Adrenal gland (tissue), 12 donors: ENCODE data around the gene OR6Y1. TPM values are rescaled to one million over a fixed set of nuclear protein-coding genes. Genes with fewer than 3 reads are reported as not detected.

Experiments used
- DNase-seq, 7 donors: peaks; one replicate each; pipeline ENCODE4 v3.0.0-alpha.2; 2019 to 2020
- H3K27ac ChIP-seq, 5 donors: fragments of 200-600 bp; sonication (generic) in 4 of 5; 1 replicate in 3 of 5; 2 replicates in 2 of 5; pipeline versions ENCODE4 v1.5.1 to v1.8.0; 2016 to 2020; ENCODE audit warnings: mild to moderate bottlenecking in 1 of 5
- H3K27me3 ChIP-seq: fragments of 200-600 bp; 2 replicates; pipeline ENCODE4 v1.8.0; 2021
- H3K36me3 ChIP-seq, 2 donors: fragments of 200-600 bp; replicated peaks in 1 of 2; 1 replicate in 1 of 2; 2 replicates in 1 of 2; pipeline versions ENCODE4 v1.5.1 to v1.8.0; 2018 to 2022
- H3K4me1 ChIP-seq, 2 donors: fragments of 200-600 bp; replicated peaks in 1 of 2; 1 replicate in 1 of 2; 2 replicates in 1 of 2; pipeline versions ENCODE4 v1.5.1 to v1.8.0; 2018 to 2021
- H3K4me3 ChIP-seq, 4 donors: fragments of 200-600 bp; sonication (generic) in 3 of 4; one replicate each; pipeline ENCODE4 v1.5.1; 2016 to 2018
- H3K9me3 ChIP-seq, 3 donors: fragments of 200-600 bp; sonication (generic) in 1 of 3; replicated peaks in 1 of 3; 1 replicate in 2 of 3; 2 replicates in 1 of 3; pipeline versions ENCODE4 v1.5.1 to v1.8.0; 2016 to 2021
- CTCF ChIP-seq, 6 experiments: fragments of 450-650 bp in 4 of 6; fragments of 200-600 bp in 2 of 6; sonication (generic) in 1 of 6; IDR thresholded peaks; 1 replicate in 5 of 6; 2 replicates in 1 of 6; pipeline versions ENCODE4 v1.5.1 to v1.8.0; 2016 to 2021; ENCODE audit warnings: antibody characterized with exemption in 6 of 6, mild to moderate bottlenecking in 2 of 6, moderate library complexity in 1 of 6
- POLR2A ChIP-seq, 2 donors: fragments of 450-650 bp; IDR thresholded peaks; one replicate each; pipeline ENCODE4 v1.6.1; 2017; ENCODE audit warnings: antibody characterized with exemption in 2 of 2, mild to moderate bottlenecking in 2 of 2, moderate library complexity in 1 of 2
- WGBS, 4 donors: extraction: QIAGEN DNeasy Blood & Tissue Kit in 2 of 4; methylation state at CpG; one replicate each; pipeline versions ENCODE4 v1.1.5 to v1.1.7; 2013 to 2017; 5-methylcytosine and 5-hydroxymethylcytosine counted together
- intact Hi-C, 2 donors: fragments of 100-400 bp; cut with DNase I; formaldehyde crosslinking; loops; one replicate each; pipeline versions ENCODE4 v1.14.1 to v1.15.0; 2022 to 2023
- polyA plus RNA-seq, 3 donors: library from polyadenylated mRNA; stranded (reverse); fragments of 200-250 nt in 2 of 3; fragments of 350-450 nt in 1 of 3; fragmentation: Illumina TruSeq in 1 of 3; extraction: RNeasy Lipid Tissue Mini Kit (QIAGEN cat#74804) in 1 of 3; gene quantifications; one replicate each; pipeline ENCODE4 v1.2.3, GENCODE V29; 2013 to 2014
- total RNA-seq, 9 donors: library from RNA; depleted of rRNA in 4 of 9; stranded (reverse); fragments of >200 nt in 4 of 9; fragments of 120-200 nt in 1 of 9; fragmentation: NEBNext Ultra II Directional in 1 of 9; extraction: Animal tissue kit (Norgen Biotek cat#: 25700) in 1 of 9; gene quantifications; one replicate each; pipeline versions ENCODE4 v1.1.0 to v1.2.4, GENCODE V29; 2013 to 2023
- donor health status: healthy with polysubstance abuse.
- donor health status: Bipolar disorder and iron deficiency.
- donor health status: DM: yes; HTN: yes; CAD: no.
- donor health status: DM: no; HTN: no; CAD: no.
- donor health status: DM: no; HTN: no; CAD: no.
- donor health status: DM: yes; HTN: yes; CAD: no.

OR6Y1 gene
- total and polyA plus RNA-seq, 12 donors: not detected

- Histone ChIP-seq H3K9me3 (no peaks in the 10 kb centered on the region), H3K4me1 (no peaks in the 10 kb centered on the region), H3K27ac (no peak overlapping the region), H3K36me3 (no peaks in the 10 kb centered on the region), H3K4me3 (no peak overlapping the region), H3K27me3 (no peaks in the 10 kb centered on the region)
- 1 to 61% (median 46%) methylated on average over 2 of the region's 2 CpGs for WGBS, 4 donors
- intact Hi-C loops: no loop called here
- TF ChIP-seq POLR2A (IDR thresholded peaks at IDR 0.05) (no peak), CTCF (IDR thresholded peaks at IDR 0.05) (no peak)
- no peak for DNase-seq
Measured at GRCh38 chr1:158494796-158495195, 59.4 kb downstream of the OR6Y1 start.

Other genes starting within 250 kb of the OR6Y1 start
- not detected for gene CD1B, start 222.9 kb downstream of the OR6Y1 start, total RNA-seq
- gene CD1B, start 222.9 kb downstream of the OR6Y1 start, polyA plus RNA-seq: not detected
- under 1 TPM in 2 of 9 donors, not detected in 7; 0.06 to 0.50 TPM for gene CD1E, start 200.5 kb downstream of the OR6Y1 start, total RNA-seq
- not detected for gene CD1E, start 200.5 kb downstream of the OR6Y1 start, polyA plus RNA-seq
- not detected for gene OR10T2, start 154.9 kb downstream of the OR6Y1 start, total RNA-seq
- gene OR10T2, start 154.9 kb downstream of the OR6Y1 start, polyA plus RNA-seq: not detected
- not detected for gene OR10K2, start 128.2 kb downstream of the OR6Y1 start, total RNA-seq
- gene OR10K2, start 128.2 kb downstream of the OR6Y1 start, polyA plus RNA-seq: not detected
- not detected for gene OR10K1, start 92.6 kb downstream of the OR6Y1 start, total RNA-seq
- gene OR10K1, start 92.6 kb downstream of the OR6Y1 start, polyA plus RNA-seq: not detected
- not detected for gene OR10R2, start 82.2 kb downstream of the OR6Y1 start, total RNA-seq
- gene OR10R2, start 82.2 kb downstream of the OR6Y1 start, polyA plus RNA-seq: not detected
- gene OR6P1, start 16.2 kb upstream of the OR6Y1 start, total RNA-seq: not detected
- not detected for gene OR6P1, start 16.2 kb upstream of the OR6Y1 start, polyA plus RNA-seq
- gene OR10X1, start 25.5 kb upstream of the OR6Y1 start, total RNA-seq: not detected
- gene OR10X1, start 25.5 kb upstream of the OR6Y1 start, polyA plus RNA-seq: not detected
- gene OR10Z1, start 50.9 kb upstream of the OR6Y1 start, total RNA-seq: not detected
- not detected for gene OR10Z1, start 50.9 kb upstream of the OR6Y1 start, polyA plus RNA-seq
- gene SPTA1, start 132.3 kb upstream of the OR6Y1 start, total RNA-seq: 1 to 10 TPM in 1 of 9 donors, under 1 TPM in 3, not detected in 5; 0.14 to 2.8 (median 0.31) TPM
- gene SPTA1, start 132.3 kb upstream of the OR6Y1 start, polyA plus RNA-seq: under 1 TPM in 1 of 3 donors, not detected in 2; under 0.01 TPM
- gene OR6K2, start 146.2 kb upstream of the OR6Y1 start, total RNA-seq: not detected
- not detected for gene OR6K2, start 146.2 kb upstream of the OR6Y1 start, polyA plus RNA-seq
- gene OR6K3, start 166.3 kb upstream of the OR6Y1 start, total RNA-seq: not detected
- gene OR6K3, start 166.3 kb upstream of the OR6Y1 start, polyA plus RNA-seq: under 1 TPM in 1 of 3 donors, not detected in 2; 0.32 TPM
- gene OR6K6, start 200.3 kb upstream of the OR6Y1 start, total RNA-seq: not detected
- gene OR6K6, start 200.3 kb upstream of the OR6Y1 start, polyA plus RNA-seq: not detected
- not detected for gene OR6N1, start 217.8 kb upstream of the OR6Y1 start, total RNA-seq
- gene OR6N1, start 217.8 kb upstream of the OR6Y1 start, polyA plus RNA-seq: not detected
- gene OR6N2, start 226.8 kb upstream of the OR6Y1 start, total RNA-seq: not detected
- gene OR6N2, start 226.8 kb upstream of the OR6Y1 start, polyA plus RNA-seq: not detected